IPS-11a (cell line): ENCODE results near the gene KRT10.
"Not testable (repeated sequence)": the region's sequence is repeated elsewhere in the genome, so short reads cannot be mapped to it uniquely, and the experiment has no call there.

Experiments
- H3K4me3 ChIP-seq: one replicate; pipeline ENCODE4 v1.5.1; 2013; ENCODE audit warnings: low read depth, low read length, control low read depth

KRT10 gene

GRCh38 chr17:40833882-40834281 lies 11.5 kb upstream of the KRT10 start:
- no peak overlapping the region for H3K4me3 ChIP-seq

DNA sequence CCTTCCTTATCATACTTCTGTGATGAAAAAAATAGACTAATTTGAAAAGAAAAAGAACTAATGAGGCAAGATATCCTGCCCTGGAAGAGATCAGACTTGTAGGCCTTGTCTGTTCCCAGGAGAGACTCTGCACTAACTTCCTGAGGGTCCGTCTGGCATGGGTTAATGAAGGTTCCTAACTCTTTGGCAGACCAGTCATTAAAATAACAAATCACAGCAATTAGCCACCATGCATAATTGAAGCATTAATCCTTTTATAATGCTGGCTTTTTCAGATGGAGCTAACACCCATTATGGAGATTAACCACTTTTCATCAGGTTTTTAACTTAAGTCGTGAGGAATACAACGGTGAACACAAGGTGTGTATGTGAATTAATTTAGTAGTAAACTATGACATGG lies 10.4 kb upstream of the KRT10 start:
- H3K4me3 ChIP-seq, result no peak overlapping the region

DNA sequence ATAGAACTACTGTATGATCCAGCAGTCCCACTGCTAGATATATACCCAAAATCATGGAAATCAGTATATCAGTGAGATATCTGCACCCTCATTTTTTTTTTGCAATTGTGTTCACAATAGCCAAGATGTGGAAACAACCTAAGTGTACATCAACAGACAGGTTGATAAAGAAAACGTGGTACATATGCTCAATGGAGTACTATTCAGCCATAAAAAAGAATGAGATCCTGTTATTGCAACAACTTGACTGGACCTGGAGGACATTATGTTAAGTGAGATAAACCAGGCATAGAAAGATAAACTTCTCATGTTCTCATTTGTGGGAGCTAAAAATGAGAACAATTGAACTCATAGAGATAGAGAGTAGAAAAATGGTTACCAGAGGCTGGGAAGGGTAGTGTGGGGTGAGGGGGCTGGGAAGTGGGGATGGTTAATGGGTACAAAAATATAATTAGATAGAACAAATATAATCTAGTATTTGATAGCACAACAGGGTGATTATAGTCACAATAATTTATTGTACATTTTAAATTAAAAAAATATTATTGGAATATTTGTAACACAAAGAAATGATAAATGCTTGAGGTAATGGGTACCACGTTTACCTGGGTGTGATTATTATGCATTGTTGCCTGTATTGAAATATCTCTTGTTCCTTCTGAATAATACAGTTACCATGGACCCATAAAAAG lies 7.8 kb upstream of the KRT10 start:
- H3K4me3 ChIP-seq, result no peak overlapping the region

DNA sequence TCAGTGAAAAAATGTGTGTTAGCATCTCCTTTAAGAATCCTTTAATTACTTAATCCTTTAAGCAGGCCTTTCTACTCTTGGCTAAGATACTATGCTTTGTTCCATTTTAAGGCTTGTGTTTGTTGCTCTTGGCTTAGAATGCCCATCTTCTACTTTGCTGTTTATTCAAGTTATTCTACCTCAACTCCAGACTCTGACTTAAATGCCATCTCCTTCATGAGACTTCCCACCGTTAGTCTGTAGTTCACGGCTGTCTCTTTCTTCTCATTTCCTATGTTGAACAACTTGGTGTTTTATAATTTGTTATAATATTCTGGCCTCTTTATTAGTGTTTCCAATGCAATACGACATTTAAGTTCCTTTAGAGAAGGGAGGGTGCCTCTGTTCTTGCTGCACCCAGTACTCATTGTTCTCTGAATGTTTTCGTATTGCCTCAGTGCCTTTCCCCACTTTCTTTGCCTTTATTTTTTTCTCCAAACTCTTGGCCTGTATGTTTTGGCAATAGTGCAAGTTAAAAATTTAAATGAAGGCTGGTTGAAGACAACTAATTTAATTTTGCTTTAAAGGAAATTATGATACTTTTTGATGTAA lies 6.1 kb upstream of the KRT10 start:
- H3K4me3 ChIP-seq, result no peak overlapping the region

DNA sequence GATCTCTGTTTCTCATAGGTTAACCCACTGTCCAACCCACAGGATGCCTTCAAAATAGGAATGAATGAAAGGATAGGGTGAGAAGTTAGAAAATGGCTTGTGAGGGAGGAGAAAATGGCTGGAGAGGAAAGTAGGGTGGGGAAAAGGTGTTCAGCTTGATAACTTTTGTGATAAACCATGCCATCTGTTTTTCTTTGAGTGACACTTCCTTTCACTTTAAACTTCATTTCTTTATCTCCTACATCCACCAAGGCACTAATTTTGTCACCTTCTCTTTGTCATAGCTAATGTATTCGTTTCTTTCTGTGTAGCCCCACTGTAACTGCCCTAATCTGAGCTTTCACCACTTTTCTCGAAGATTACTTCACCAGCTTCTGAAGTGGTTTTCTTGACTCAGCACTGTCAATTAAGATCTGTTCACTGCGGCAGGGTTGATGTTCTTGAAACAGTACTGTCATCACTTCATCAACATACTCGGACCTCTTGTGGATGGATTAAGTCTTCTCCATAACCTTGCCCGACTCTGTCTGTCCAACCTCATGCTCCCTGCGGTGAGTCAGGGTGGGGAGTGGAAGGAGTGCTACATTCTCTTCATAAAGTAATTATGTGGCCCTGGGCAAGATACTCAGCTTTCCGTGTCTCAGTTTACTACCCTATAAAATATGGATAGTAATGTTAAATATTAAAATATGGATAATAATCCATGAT lies 5.5 kb upstream of the KRT10 start:
- no peak overlapping the region for H3K4me3 ChIP-seq

GRCh38 chr17:40825599-40825998 lies 3.2 kb upstream of the KRT10 start:
- H3K4me3 ChIP-seq, result no peak overlapping the region

GRCh38 chr17:40824015-40824832 lies 1.8 kb upstream of the KRT10 start:
- no peak overlapping the region for H3K4me3 ChIP-seq

DNA sequence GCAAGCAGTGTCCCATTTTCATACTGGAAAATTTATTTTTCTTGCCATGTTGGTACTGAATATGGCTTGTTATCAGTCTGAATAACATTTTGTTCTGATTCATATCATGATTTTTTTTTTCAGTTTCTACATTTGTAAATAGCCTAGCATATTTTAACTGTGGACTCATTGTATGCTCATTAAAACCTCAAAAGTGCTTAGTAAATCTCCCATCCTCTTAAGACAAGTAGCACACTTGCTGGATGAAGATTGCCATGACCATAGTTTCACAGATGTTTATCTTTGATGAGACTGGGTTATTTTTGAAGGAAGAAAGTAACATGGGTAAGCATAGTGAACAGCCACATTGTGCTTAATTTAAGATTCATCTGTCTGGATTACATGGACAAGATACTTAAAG lies 878 bp downstream of the KRT10 start:
- H3K4me3 ChIP-seq, result no peak overlapping the region

- H3K4me3 ChIP-seq, result no peak overlapping the region
Observed at GRCh38 chr17:40820228-40820838, 2.1 kb downstream of the KRT10 start.

- H3K4me3 ChIP-seq, result peak overlapping the region; percentile 77
Observed at GRCh38 chr17:40819528-40820125, 2.8 kb downstream of the KRT10 start.

DNA sequence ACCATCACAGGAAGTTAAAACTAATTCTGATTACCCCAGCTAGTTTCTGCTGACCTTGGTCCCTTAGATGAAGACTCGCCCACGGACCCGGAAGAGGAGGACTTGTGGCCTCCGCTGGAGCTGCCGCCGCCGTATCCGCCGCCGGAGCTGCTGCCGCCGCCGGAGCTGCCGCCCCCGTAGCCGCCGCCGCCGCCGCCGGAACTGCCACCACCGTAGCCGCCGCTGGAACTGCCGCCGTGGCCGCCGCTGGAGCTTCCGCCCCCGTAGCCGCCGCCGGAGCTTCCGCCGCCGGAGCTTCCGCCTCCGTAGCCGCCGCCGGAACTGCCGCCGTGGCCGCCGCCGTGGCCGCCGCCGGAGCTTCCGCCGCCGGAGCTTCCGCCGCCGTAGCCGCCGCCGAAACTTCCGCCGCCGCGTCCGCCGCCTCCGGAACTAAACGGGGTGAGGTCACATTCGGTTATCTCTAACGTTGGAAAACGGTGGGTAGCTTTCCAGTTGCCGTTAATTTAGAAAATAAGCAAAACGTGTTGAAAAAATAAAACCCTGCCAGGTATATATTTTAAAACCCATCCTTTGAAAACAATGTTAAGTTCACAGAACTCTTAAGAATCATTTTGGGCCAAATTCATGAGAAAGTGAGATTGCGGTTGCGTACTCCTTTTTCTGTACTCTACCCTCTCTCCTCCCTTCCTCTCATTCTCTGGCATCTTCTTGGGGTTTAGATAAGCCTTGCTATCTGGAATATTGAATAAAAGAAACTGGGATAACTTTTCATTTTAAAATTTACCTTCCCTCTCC lies 3.5 kb downstream of the KRT10 start:
- H3K4me3 ChIP-seq, result peak overlapping the region; percentile 77

DNA sequence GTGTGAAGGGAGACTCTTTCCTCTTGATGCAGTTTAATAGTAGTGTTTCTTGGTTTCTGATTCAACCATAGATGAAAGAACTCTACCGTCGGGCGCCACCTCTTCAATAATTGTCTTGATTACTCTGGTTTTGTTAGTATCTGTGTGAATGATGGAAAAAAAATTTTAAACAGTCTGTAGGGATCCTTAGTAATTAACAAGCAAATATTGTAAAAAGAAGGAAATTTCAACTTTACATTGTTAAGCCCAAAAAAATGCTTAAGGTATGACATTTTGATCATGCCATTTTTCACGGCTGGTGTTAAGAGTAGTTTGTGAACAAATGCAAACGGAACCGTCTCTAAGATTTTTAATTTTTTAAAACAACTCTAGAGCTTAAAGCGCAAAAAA lies 4.1 kb downstream of the KRT10 start:
- H3K4me3 ChIP-seq, result peak overlapping the region; percentile 72

GRCh38 chr17:40817103-40817682 lies 5.2 kb downstream of the KRT10 start:
- H3K4me3 ChIP-seq, result no peak overlapping the region

- H3K4me3 ChIP-seq, result no peak overlapping the region
Observed at GRCh38 chr17:40816569-40816968, 5.8 kb downstream of the KRT10 start.

DNA sequence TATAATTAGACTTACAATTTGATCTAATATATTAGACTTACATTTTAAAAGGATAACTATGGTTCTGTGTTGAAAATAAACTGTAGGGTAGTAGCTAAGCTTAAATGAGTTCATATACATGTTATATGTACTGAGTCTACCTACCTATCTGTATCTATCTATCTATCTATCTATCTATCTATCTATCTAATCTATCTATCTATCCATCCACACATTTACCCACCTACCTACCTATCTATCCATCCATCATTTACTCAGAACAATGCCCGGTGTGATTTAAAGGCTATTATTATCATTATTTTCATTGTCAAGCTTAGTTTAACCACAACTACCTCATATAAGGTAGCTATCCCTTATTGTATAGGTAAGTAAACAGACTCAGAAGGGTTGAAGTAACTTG lies 7.0 kb downstream of the KRT10 start:
- H3K4me3 ChIP-seq, result no peak overlapping the region

GRCh38 chr17:40814657-40815056 lies 7.8 kb downstream of the KRT10 start:
- not testable (repeated sequence) for H3K4me3 ChIP-seq

DNA sequence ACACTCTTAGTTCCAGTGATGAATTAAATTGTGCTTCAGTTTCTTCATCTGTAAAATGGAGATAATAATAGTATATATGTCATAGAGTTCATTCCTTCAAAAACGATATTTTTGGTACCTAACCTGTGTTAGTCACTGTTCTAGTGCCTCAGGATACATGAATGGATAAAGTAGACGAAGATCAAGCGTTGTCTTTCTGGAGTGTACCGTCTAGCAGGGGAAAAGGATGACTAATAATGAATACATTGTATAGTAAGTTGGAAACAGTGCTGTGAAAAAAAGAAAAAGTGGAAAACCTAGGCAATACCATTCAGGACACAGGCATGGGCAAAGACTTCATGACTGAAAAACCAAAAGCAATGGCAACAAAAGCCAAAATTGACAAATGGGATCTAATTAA lies 8.6 kb downstream of the KRT10 start:
- H3K4me3 ChIP-seq, result no peak overlapping the region

- no peak overlapping the region for H3K4me3 ChIP-seq
Observed at GRCh38 chr17:40812639-40813038, 9.8 kb downstream of the KRT10 start.

DNA sequence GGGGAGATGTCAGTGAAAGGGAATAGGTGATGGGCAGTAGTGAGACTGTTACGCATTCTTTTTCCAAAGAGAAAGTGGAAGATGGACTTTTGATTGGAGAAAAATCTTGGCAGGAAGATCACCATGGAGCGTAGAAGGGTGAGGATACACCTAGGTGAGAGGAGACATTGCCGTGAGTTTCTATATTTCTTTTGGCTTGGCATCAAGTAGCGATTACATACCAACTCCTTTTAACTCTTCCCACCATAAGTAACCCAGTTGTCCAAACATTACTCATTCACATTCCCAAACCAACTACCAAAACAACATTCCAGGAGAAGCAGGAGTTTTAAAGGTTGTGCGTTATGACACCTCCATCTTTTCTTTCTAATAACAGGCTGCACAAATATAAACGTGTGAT lies 11.9 kb downstream of the KRT10 start:
- H3K4me3 ChIP-seq, result no peak overlapping the region
